GM12891 (cell line): ENCODE measurements around the gene CMC4.

ENCODE experiments used
- POLR2A ChIP-seq: IDR thresholded peaks from 2 replicates; pipeline ENCODE4 v1.6.1; 2011; ENCODE audit warnings: low read depth, low read length, control low read depth
- TAF1 ChIP-seq: IDR thresholded peaks from 2 replicates; pipeline ENCODE4 v1.6.1; 2011; ENCODE audit warnings: low read depth, low read length, control low read depth

DNA sequence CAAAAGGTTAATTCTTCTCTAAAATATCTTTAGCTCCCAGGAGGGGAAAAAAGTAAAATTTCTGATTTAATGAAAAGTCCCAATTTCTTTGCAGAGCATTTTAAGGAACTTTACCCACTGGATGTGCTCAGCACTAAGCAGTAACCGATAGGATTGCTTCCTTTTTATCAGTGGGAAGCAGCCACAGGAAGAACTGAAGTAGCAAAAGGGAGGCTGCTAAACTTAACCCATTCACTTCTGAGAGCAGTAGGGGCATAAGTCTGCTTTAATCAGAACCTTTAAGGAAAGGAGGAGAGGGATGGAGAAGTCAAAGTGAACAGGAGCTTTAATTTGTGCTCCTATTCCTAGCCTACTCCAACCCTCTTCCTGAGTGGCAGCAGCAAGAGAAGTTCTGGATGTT lies 48.4 kb downstream of the CMC4 start, which contains the start of gene F8:
- TF ChIP-seq POLR2A (no peak), TAF1 (no peak)
